HG03575 (cell line): ENCODE data around the gene TMEM243.
"Not testable (repeated sequence)": the region's sequence is repeated elsewhere in the genome, so short reads cannot be mapped to it uniquely, and the experiment has no call there.

Experiments
- ATAC-seq: cut with Tn5 transposase; IDR thresholded peaks from one replicate; pipeline ENCODE4 v1.9.1; 2021; ENCODE audit not compliant: unreplicated experiment, insufficient number of reproducible peaks, low FRiP score; ENCODE audit errors: extremely low read depth

TMEM243 gene

GRCh38 chr7:87213811-87214210 lies 5.7 kb downstream of the TMEM243 start:
- ATAC-seq = no peak

- ATAC-seq = no peak
These were observed 6.3 kb downstream of the TMEM243 start for GRCh38 chr7:87213252-87213651.

- ATAC-seq = no peak
These were observed 7.0 kb downstream of the TMEM243 start for GRCh38 chr7:87212498-87212897.

- no peak for ATAC-seq
These were observed 9.0 kb downstream of the TMEM243 start for GRCh38 chr7:87210506-87210905.

GRCh38 chr7:87209295-87209924 lies 10.1 kb downstream of the TMEM243 start:
- no peak for ATAC-seq

GRCh38 chr7:87206361-87206760 lies 13.2 kb downstream of the TMEM243 start:
- no peak for ATAC-seq

- ATAC-seq = not testable (repeated sequence)
These were observed 13.8 kb downstream of the TMEM243 start for GRCh38 chr7:87205701-87206100.

GRCh38 chr7:87204933-87205332 lies 14.6 kb downstream of the TMEM243 start:
- no peak for ATAC-seq

GRCh38 chr7:87203929-87204328 lies 15.6 kb downstream of the TMEM243 start:
- ATAC-seq = not testable (repeated sequence)

GRCh38 chr7:87202705-87203104 lies 16.8 kb downstream of the TMEM243 start:
- ATAC-seq = no peak

GRCh38 chr7:87202208-87202607 lies 17.3 kb downstream of the TMEM243 start:
- no peak for ATAC-seq

GRCh38 chr7:87199700-87200450 lies 19.7 kb downstream of the TMEM243 start:
- ATAC-seq = no peak

- no peak for ATAC-seq
These were observed 20.3 kb downstream of the TMEM243 start for GRCh38 chr7:87199241-87199640.

GRCh38 chr7:87193912-87194311 lies 25.6 kb downstream of the TMEM243 start:
- no peak for ATAC-seq

GRCh38 chr7:87192784-87193487 lies 26.6 kb downstream of the TMEM243 start:
- ATAC-seq = no peak

- no peak for ATAC-seq
These were observed 28.7 kb downstream of the TMEM243 start for GRCh38 chr7:87190783-87191182.

GRCh38 chr7:87188930-87189329 lies 30.6 kb downstream of the TMEM243 start:
- no peak for ATAC-seq

- no peak for ATAC-seq
These were observed 32.4 kb downstream of the TMEM243 start for GRCh38 chr7:87187120-87187519.

- no peak for ATAC-seq
These were observed 40.4 kb downstream of the TMEM243 start for GRCh38 chr7:87179180-87179579.

- no peak for ATAC-seq
These were observed 41.2 kb downstream of the TMEM243 start for GRCh38 chr7:87178320-87178719.
